ENCODE results near the gene CHST9.
"Not testable (repeated sequence)": the region's sequence is repeated elsewhere in the genome, so short reads cannot be mapped to it uniquely, and the experiment has no call there.

Gene CHST9

DNA sequence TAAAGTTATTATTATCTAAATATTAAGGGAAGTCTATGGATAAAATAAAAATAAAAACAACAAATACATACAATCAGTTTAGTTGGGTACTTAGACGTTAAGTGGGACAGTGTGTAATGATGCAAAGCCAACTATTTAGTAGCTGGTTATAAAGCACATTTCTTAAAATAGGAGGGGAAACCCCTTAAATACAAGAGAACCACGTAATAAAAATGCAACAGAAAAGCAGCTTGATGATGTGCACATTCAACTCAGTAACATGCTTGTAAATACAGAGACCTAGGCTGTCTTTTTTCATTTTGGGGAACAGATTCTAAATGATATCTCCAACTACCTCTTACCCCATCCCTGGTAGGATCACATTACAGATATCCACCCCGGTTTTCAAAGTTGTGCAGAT lies 185.3 kb downstream of the CHST9 start:
- DNase-seq = no peak

DNA sequence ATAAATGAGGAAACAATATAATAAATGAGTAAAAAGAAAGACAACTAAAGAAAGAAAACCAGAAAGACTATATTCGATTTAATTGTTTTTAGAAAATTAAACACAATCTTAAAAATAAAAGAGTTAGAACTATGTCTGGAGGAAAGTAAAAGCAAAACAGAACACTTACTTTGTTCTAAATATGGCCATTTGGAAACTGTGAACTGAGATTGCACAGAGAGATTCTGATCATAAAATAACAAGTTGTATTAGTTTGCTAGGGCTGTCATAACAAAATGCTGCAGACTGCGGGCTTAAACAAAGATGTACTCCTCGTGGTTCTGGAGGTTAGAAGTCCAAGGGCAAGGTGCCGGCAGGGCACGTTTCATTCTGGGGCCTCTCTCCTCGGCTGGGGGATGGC lies 191.5 kb downstream of the CHST9 start:
- no peak for DNase-seq

DNA sequence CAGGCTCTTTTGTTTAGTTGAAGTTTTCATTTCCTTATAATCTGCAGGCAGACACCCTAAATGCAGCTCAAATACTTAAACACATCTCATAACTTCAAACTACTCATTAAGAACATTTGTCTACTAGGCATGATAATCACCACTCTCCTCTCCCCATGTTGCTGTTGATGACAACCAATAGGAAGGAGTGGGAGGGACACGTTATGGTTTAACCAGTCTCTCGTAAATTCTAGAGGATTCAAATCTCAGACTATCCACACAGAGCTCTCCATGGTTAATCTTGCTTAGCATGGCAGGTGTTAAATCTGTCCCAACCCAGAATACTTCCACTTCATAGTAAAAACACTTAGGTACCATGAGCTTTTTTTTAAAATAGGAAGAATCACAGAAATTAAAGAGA lies 192.2 kb downstream of the CHST9 start:
- no peak for DNase-seq

DNA sequence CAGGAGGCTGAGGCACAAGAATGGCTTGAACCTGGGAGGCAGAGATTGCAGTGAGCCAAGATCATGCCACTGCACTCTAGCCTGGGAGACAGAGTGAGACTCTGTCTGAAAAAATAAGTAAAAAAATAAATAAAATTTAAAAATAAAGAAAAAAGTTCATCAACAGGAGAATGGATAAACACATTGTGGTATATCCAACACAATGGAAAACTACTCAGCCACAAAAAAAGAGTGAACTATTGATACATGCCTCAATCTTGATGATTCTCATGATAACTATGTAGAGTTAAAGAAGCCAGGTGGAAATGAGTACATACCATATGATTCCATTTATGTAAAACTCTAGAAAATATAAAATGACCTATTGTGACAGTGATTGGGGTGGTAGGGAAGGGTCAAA lies 195.3 kb downstream of the CHST9 start:
- no peak for DNase-seq

DNA sequence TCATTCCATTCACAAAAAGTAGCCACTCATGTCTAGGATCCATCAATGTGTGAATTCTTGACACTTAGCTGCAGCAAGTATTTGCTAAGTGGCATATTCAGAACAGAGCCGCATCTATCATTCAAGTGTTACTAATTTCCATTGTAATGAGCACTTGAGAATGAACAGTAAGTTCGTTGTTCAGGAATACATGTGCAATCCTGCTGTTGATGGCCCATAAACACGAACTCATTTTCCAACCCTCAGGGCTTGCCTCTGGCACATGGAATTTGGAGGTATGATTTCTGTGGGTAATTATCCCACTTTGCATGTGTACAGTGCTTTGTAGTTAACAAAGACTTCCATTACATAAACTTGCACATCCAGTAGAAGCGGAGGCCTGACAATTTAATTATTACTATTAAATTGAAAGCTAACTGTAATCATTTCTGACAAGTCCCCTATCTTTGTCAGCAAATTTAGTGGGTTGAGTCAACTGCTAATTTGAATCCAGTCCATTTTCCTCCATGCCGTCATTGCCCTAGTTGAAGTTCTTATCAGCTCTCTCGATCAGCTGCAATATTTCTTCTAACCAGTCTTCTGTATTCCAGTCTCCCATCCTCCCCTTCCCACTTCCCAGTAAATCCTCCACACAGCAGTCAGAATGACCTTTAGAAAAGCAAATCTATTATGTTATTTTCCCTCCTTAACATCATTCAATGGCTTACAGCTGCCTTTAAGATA lies 203.6 kb downstream of the CHST9 start:
- no peak for DNase-seq

DNA sequence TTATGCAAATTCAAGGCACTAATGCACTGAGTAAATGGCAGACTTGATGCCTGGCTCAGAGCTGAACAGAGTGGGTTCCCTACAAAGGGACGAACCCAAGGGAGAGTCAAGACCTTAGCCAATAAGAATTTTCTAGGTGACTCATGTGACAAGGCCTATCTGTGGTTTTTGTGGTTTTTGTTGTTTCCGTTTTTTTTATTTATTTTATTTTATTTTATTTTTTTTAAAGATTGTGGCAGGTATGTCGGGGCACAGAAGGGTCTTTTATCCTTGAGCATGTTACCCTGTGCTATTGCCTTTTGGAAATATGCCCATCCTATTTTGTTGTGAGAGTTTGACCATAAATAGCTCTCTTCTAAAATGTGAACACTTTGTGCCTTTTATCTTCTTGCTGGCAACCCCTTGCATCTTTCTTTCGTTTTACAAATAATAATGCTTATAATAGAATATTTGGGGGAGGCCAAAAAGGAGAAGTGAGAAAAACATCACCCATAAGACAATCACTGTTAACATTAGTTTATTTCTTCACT lies 206.2 kb downstream of the CHST9 start:
- no peak for DNase-seq

- DNase-seq = no peak
Measured at GRCh38 chr18:26977781-26978180, 207.3 kb downstream of the CHST9 start.

DNA sequence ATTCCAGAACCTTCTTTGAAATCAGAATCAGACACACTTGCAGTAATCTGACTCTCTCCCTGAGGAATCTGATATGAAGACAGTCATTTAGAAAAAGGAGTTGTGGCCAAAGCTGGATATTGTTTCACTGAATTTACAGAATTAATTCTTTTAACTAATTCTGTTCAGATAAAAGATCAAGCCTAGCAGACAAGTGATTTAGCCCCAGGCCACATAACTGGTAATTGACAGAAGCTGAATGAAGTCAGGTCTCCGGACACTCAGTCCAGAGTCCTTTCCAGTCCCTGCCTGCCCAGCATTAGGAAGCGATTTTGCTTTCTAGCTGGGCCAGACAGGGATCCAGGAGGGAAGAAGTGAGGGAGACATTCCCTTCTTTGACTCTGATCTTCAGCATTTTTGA lies 208.9 kb downstream of the CHST9 start:
- DNase-seq = no peak

- DNase-seq = not testable (repeated sequence)
Measured at GRCh38 chr18:26972549-26972948, 212.6 kb downstream of the CHST9 start.

- no peak for DNase-seq
Measured at GRCh38 chr18:26971409-26971808, 213.7 kb downstream of the CHST9 start.

DNA sequence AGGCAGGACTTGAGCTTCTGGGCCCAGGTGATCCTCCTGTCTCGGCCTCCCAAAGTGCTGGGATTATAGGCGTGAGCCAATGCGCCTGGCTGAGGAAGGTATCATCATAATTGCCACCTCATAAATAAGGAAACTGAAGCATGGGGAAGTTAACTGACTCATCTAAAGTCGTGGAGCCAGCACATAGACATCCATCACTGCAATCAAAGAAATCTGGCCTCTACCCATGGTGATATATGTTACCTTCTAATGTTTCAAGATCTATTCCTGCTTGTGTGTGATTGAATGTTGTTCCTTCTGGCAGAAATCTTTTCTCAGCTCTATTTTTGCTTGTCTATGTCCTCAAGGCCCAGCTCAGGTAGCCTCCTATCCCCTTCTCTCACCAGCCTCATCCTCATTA lies 214.5 kb downstream of the CHST9 start:
- no peak for DNase-seq

DNA sequence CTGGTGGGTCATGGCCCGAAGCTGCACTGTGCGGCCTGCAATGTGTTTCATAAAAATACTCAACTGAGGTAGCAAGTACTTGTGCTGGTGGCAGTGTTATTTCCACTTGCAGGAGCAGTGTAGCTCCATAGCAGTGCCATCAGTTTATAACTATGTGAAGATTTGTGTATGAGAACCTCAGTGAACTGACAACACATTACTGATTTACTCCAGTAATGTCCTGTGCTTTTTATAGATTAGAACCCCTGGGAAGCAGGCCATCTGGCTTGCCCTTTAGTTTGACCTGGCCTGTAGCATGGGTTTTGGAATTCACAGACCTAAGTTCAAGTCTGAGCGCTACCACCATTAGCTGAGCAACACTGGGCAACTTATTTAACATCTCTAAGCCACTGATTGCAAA lies 219.9 kb downstream of the CHST9 start:
- DNase-seq = no peak

DNA sequence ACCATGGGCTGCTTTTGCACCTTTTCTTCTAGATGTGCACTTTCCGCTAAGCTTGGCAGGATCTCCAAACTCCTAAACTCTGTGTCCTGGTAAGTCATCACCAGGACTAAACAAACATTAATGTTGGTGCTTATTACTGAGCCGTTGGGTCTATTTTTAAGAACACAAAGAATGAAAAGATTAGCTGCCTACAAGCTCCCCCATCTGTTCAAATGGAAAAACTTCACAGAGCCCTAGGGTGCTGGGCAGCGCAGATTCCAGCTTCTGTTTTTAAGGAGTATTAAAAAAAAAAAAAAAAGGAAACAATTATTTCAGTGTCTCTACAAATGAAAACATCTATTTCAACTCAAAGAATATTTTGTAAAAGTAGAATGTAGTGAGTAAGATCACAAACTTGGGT lies 221.8 kb downstream of the CHST9 start:
- peak; percentile 1 for DNase-seq

- DNase-seq = no peak
Measured at GRCh38 chr18:26961839-26962238, 223.3 kb downstream of the CHST9 start.

DNA sequence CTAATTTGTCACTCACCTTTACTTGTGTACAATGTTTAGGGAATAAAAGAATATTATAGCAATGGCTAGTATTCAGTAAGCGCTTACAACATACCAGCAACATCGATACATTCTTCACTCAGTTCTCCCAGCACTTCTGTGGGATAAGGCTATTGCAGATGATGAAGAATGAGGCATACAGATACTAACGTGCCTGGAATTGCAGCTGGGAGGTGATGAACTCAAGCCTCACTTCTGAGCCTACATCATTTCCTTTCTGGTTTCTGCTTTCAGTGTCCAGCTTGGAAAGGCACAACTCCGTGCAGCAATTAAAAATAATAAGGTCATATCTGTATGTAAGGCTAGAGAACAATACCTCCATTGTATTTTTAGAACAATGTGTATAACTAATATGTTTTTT lies 224.2 kb downstream of the CHST9 start:
- DNase-seq = no peak

- DNase-seq = no peak
Measured at GRCh38 chr18:26956863-26957262, 228.2 kb downstream of the CHST9 start.

GRCh38 chr18:26948703-26949102 lies 236.4 kb downstream of the CHST9 start:
- DNase-seq = no peak

- DNase-seq = no peak
Measured at GRCh38 chr18:26943906-26944305, 241.2 kb downstream of the CHST9 start.

DNA sequence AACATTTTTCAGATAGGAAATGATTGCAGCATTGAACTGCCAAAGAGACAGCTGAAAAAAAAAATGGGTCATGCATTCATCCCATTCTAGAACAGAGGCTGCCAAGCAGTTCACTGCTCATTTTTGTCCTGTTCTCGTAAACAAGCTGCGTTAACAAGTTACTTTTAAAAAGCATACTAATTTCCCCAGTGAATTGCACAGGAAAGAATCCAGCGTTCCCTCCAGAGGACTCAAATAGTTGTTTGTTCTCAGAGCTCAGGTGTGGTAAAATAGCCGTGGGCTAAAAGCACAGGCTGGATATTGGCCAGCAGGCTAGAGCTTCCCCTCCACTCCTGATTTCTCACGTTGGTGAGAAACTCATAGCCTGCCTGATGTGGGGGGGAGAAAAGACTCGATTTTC lies 243.5 kb downstream of the CHST9 start:
- no peak for DNase-seq

- DNase-seq = no peak
Measured at GRCh38 chr18:26940744-26941398, 244.2 kb downstream of the CHST9 start.

GRCh38 chr18:26931659-26932058 lies 253.4 kb downstream of the CHST9 start:
- DNase-seq = no peak

GRCh38 chr18:26930630-26931029 lies 254.5 kb downstream of the CHST9 start:
- DNase-seq = no peak

DNA sequence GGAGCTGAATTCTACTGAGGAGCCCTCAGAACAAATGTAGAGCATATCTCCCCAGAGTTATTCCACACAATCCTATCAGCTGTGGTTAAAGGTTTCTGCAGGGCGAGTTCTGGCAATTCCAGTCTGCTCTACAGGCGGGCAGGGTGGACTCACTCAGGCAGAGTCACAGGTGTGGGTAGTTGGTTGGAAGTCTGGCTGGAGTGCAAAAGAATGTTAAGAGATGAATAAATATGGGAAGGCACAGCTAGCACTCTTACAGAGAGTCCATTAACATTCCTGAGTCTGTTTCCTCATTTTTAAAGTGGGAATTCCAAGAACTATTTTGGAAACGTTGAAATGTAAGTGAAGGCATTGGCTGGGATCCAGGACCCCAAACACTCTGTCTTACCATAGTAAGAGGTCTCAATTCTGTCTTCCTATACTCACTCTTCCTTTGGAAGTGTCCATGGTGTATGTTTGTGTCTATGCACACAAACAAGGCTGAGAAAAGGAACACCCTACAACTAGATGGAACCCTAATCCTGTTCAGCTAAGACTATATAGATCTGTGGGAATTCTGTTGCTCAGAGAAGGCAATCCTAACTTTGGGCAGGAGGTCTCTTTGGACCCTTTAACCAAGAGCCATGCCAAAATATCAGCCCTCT lies 256.3 kb downstream of the CHST9 start:
- DNase-seq = no peak

DNA sequence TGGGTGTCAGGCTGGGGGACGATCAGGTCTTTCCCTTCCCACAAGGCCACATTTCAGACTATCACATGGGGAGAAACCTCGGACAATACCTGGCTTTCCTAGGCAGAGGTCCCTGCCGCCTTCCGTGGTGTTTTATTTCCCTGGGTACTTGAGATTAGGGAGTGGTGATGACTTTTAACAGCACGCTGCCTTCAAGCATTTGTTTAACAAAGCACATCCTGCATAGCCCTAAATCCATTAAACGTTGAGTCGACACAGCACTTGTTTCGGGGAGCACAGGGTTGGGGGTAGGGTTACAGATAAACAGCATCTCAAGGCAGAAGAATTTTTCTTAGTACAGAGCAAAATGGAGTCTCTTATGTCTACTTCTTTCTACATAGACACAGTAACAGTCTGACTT lies 257.3 kb downstream of the CHST9 start:
- DNase-seq = not testable (repeated sequence)
